Epithelial cell of esophagus (primary cell): Measurements from ENCODE around the gene DYSF.

Experiments
- DNase-seq: peaks from one replicate; pipeline ENCODE4 v3.0.0; 2010; ENCODE audit warnings: low read depth
- H3K4me3 ChIP-seq: 2 replicates; pipeline ENCODE4 v1.5.1; 2011; ENCODE audit warnings: mild to moderate bottlenecking, low read length, control low read depth
- CTCF ChIP-seq: IDR thresholded peaks from 2 replicates; pipeline ENCODE4 v1.5.1; 2011; ENCODE audit warnings: low read depth, mild to moderate bottlenecking, low read length, control low read depth, inconsistent platforms; ENCODE audit not compliant: insufficient read depth; ENCODE audit errors: missing control alignments

DYSF gene

GRCh38 chr2:71706836-71707235, 253.5 kb downstream of the DYSF start:
- no peak for DNase-seq
- TF ChIP-seq CTCF = no peak
- H3K4me3 ChIP-seq = no peak overlapping the region

- TF ChIP-seq CTCF = no peak
- no peak for DNase-seq
- no peak overlapping the region for H3K4me3 ChIP-seq
Measured at GRCh38 chr2:71710367-71711132, 257.2 kb downstream of the DYSF start.

- no peak overlapping the region for H3K4me3 ChIP-seq
- DNase-seq = no peak
Measured at GRCh38 chr2:71711133-71711855, 257.9 kb downstream of the DYSF start.

GRCh38 chr2:71712158-71712818, 258.9 kb downstream of the DYSF start:
- DNase-seq = no peak
- TF ChIP-seq CTCF = no peak
- no peak overlapping the region for H3K4me3 ChIP-seq

More at GRCh38 chr2:71711133-71711855, 257.9 kb downstream of the DYSF start:
- TF ChIP-seq CTCF = no peak

- no peak overlapping the region for H3K4me3 ChIP-seq
- no peak for DNase-seq
- no peak for TF ChIP-seq CTCF
Measured at GRCh38 chr2:71713581-71714580, 260.5 kb downstream of the DYSF start.

GRCh38 chr2:71714601-71715240, 261.4 kb downstream of the DYSF start:
- no peak for TF ChIP-seq CTCF
- DNase-seq = no peak
- H3K4me3 ChIP-seq = no peak overlapping the region
